Activated T-cell treated with anti-CD3 and anti-CD28 coated beads, Interleukin-2, amount 50 U/mL, for 72 hours (primary cell): ENCODE data around the gene WWC1. TPM values are rescaled to one million over a fixed set of nuclear protein-coding genes. Genes with fewer than 3 reads are reported as not detected.

Experiments
- ATAC-seq, 2 donors: fragments of 150-1000 bp; cut with Tn5 transposase; replicated peaks in 1 of 2; 2 replicates each; pipeline ENCODE4 v1.10.0; 2021; ENCODE audit warnings: moderate library complexity in 2 of 2, mild to moderate bottlenecking in 1 of 2
- DNase-seq, 2 donors: peaks; one replicate each; pipeline ENCODE4 v3.0.0; 2021 to 2022; ENCODE audit warnings: mixed read lengths in 1 of 2
- H3K27ac Mint-ChIP-seq: one replicate; pipeline ENCODE4 v1.8.0; 2022; ENCODE audit warnings: mild to moderate bottlenecking, moderate library complexity, mixed read lengths
- H3K27me3 Mint-ChIP-seq: one replicate; pipeline ENCODE4 v1.8.0; 2022; ENCODE audit warnings: low read depth, mixed read lengths
- H3K36me3 Mint-ChIP-seq, 2 donors: one replicate each; pipeline ENCODE4 v1.8.0; 2022; ENCODE audit warnings: mixed read lengths in 2 of 2, mild to moderate bottlenecking in 1 of 2; ENCODE audit not compliant: insufficient read depth in 2 of 2
- H3K4me1 Mint-ChIP-seq: one replicate; pipeline ENCODE4 v1.8.0; 2022; ENCODE audit warnings: low read depth, mixed read lengths
- H3K4me3 Mint-ChIP-seq, 2 donors: one replicate each; pipeline ENCODE4 v1.8.0; 2022; ENCODE audit warnings: mild to moderate bottlenecking in 2 of 2, mixed read lengths in 2 of 2, moderate library complexity in 2 of 2
- H3K9me3 Mint-ChIP-seq, 2 donors: one replicate each; pipeline ENCODE4 v1.8.0; 2022; ENCODE audit warnings: mixed read lengths in 2 of 2
- total RNA-seq, 2 donors: library from RNA; stranded (reverse); gene quantifications; one replicate each; pipeline ENCODE4 v1.2.3, GENCODE V29; 2022

The WWC1 gene
- total RNA-seq, 2 donors from 2014 or later, result 0.35 TPM; not detected in 1

DNA sequence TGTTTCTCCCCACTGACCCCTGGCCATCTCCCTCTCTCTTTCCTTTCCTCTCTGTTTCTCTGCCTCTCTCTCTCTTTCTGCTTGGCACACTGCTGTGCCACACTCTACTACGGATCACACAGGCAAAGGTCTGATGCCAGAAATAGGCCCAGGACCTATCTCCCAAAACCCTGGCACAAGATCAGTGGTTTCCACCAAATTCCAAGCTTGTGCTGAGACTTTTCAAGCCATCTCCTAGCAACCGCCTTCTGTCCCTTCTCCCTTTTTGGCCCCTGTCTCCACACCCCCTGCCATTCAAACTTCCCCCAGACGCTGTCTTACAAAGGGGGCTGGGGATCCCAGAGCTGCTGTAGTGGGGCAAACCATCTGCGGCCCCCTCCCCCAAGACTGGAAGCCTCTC is 156.4 kb downstream of the WWC1 start:
- Mint-ChIP-seq H3K27me3 (peaks cover 7% of the 10 kb centered on the region), H3K27ac (no peak overlapping the region), H3K36me3 (no peaks in the 10 kb centered on the region), H3K4me3 (no peak overlapping the region), H3K9me3 (no peaks in the 10 kb centered on the region), H3K4me1 (no peaks in the 10 kb centered on the region)
- ATAC-seq (no peak), DNase-seq (no peak)

- no peak overlapping the region for H3K4me3 Mint-ChIP-seq
- ATAC-seq (no peak), DNase-seq (no peak)
- no peaks in the 10 kb centered on the region for H3K27me3 Mint-ChIP-seq
- H3K9me3 Mint-ChIP-seq, result no peaks in the 10 kb centered on the region
- no peaks in the 10 kb centered on the region for H3K36me3 Mint-ChIP-seq
- no peak overlapping the region for H3K27ac Mint-ChIP-seq
- no peaks in the 10 kb centered on the region for H3K4me1 Mint-ChIP-seq
Measured at GRCh38 chr5:168449166-168449565, 157.7 kb downstream of the WWC1 start.

DNA sequence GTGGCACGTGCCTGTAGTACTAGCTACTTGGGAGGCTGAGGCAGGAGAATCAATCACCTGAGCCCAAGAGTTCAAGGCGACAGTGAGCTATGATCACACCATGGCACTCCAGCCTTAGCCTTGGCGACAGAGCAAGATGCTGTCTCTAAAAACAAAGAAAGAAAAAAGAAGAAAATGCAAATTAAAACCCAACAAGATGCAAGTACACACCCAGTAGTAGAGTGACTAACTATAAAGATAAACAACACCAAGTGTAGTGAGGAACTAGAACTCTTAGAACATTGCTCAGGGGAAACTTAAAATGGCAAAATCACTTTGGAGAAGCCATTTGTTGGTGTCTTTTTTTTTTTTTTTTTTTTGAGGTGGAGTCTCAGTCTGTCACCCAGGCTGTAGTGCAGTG is 160.1 kb downstream of the WWC1 start:
- DNase-seq (no peak), ATAC-seq (no peak)
- H3K4me1 Mint-ChIP-seq, result no peaks in the 10 kb centered on the region
- no peaks in the 10 kb centered on the region for H3K9me3 Mint-ChIP-seq
- no peak overlapping the region for H3K4me3 Mint-ChIP-seq
- H3K27me3 Mint-ChIP-seq, result no peaks in the 10 kb centered on the region
- H3K27ac Mint-ChIP-seq, result no peak overlapping the region
- no peaks in the 10 kb centered on the region for H3K36me3 Mint-ChIP-seq

DNA sequence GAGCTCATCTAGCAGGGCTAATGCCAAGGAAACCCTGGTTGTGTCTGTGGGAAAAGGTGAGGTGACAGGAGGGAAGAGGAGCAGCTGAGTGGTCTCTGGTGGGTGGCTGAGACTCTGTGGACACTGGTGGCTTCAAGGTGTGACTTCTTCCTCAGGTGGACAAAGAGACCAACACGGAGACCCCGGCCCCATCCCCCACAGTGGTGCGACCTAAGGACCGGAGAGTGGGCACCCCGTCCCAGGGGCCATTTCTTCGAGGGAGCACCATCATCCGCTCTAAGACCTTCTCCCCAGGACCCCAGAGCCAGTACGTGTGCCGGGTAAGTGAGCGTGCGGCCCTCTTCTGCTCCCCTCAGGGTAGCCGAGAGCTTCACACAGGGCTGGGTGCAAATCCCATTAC is 163.8 kb downstream of the WWC1 start:
- H3K4me1 Mint-ChIP-seq, result no peaks in the 10 kb centered on the region
- H3K36me3 Mint-ChIP-seq, result peaks cover 3 to 4% of the 10 kb centered on the region in 2 donors
- no peaks in the 10 kb centered on the region for H3K27me3 Mint-ChIP-seq
- H3K27ac Mint-ChIP-seq, result no peak overlapping the region
- no peak overlapping the region for H3K4me3 Mint-ChIP-seq
- no peak for DNase-seq
- no peak for ATAC-seq
- H3K9me3 Mint-ChIP-seq, result peaks cover 0 to 3% of the 10 kb centered on the region in 2 donors

- Mint-ChIP-seq H3K4me3 (no peak overlapping the region), H3K27ac (no peak overlapping the region), H3K4me1 (no peaks in the 10 kb centered on the region), H3K36me3 (peaks cover 3 to 4% of the 10 kb centered on the region in 2 donors), H3K27me3 (no peaks in the 10 kb centered on the region), H3K9me3 (peaks cover 0 to 3% of the 10 kb centered on the region in 2 donors)
- ATAC-seq (no peak), DNase-seq (no peak)
Measured at GRCh38 chr5:168457542-168457941, 166.1 kb downstream of the WWC1 start.

- H3K27me3 Mint-ChIP-seq, result peaks cover 9% of the 10 kb centered on the region
Measured at GRCh38 chr5:168460606-168461005, 169.2 kb downstream of the WWC1 start.

GRCh38 chr5:168463081-168463480 is 171.6 kb downstream of the WWC1 start:
- ATAC-seq, result no peak
- Mint-ChIP-seq H3K4me3 (no peak overlapping the region), H3K27ac (no peak overlapping the region), H3K36me3 (peaks cover 3 to 4% of the 10 kb centered on the region in 2 donors), H3K9me3 (peaks cover 0 to 3% of the 10 kb centered on the region in 2 donors), H3K27me3 (peaks cover 9% of the 10 kb centered on the region), H3K4me1 (no peaks in the 10 kb centered on the region)
- no peak for DNase-seq

More at GRCh38 chr5:168460606-168461005, 169.2 kb downstream of the WWC1 start:
- H3K27ac Mint-ChIP-seq, result no peak overlapping the region
- DNase-seq (no peak), ATAC-seq (no peak)
- H3K36me3 Mint-ChIP-seq, result peaks cover 3 to 4% of the 10 kb centered on the region in 2 donors
- no peaks in the 10 kb centered on the region for H3K4me1 Mint-ChIP-seq
- H3K4me3 Mint-ChIP-seq, result no peak overlapping the region
- H3K9me3 Mint-ChIP-seq, result peaks cover 0 to 3% of the 10 kb centered on the region in 2 donors

DNA sequence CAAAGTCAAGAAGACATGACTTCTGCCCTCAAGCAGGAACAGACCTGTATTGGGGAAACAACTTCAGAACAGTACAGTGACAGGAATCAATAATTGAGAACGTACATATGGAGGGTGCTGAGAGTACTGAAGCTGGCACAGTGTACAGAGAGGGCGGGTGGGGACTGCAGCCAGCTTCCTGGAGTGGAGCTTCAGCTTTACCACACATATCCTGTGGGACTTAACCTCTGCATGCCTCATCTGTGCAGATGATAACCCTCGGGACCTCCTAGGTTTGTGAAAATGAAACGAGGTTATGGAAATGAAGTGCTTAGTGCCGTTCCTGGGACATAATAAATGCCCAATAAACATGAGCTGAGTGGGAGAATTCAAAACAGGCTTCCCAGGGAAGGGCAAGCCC is 172.8 kb downstream of the WWC1 start:
- Mint-ChIP-seq H3K27ac (no peak overlapping the region), H3K4me3 (no peak overlapping the region), H3K27me3 (peaks cover 9% of the 10 kb centered on the region), H3K4me1 (no peaks in the 10 kb centered on the region), H3K9me3 (no peaks in the 10 kb centered on the region), H3K36me3 (no peaks in the 10 kb centered on the region)
- DNase-seq (no peak), ATAC-seq (no peak)

DNA sequence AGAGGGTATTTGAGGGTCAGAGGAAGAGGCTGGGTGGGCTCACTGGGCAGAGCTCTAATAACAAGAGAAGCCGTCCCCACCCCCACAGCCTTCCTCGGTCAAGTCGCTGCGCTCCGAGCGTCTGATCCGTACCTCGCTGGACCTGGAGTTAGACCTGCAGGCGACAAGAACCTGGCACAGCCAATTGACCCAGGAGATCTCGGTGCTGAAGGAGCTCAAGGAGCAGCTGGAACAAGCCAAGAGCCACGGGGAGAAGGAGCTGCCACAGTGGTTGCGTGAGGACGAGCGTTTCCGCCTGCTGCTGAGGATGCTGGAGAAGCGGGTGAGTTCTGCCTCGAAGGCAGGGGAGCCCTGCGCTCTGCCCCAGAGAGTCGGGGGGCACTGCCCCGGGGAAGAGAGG is 173.2 kb downstream of the WWC1 start:
- Mint-ChIP-seq H3K4me3 (no peak overlapping the region), H3K27ac (no peak overlapping the region), H3K27me3 (peaks cover 9% of the 10 kb centered on the region), H3K36me3 (no peaks in the 10 kb centered on the region), H3K4me1 (no peaks in the 10 kb centered on the region), H3K9me3 (no peaks in the 10 kb centered on the region)
- ATAC-seq (no peak), DNase-seq (no peak)

DNA sequence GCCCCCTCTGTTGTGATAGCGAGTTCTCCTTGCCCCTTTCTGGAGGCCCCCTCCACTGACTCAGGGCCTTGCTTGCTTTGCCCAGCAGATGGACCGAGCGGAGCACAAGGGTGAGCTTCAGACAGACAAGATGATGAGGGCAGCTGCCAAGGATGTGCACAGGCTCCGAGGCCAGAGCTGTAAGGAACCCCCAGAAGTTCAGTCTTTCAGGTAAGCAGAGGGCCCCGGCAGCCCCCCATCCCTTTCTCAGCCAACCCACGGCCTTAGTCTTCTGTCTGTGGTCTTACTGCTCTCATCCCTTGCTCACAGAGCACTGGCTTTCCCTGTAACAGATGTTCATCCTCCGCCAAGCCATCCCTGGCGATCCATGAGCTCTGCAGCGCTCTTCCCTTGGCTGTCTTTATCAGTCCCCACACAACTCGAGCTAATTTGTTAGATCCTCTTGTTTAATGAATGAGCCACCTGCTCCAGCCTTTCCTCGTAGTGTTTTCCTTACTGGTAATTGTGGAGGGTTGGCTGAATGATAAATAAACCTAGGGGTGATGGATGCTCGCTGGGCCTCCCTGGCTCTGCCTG is 176.4 kb downstream of the WWC1 start:
- H3K4me3 Mint-ChIP-seq, result no peak overlapping the region
- no peaks in the 10 kb centered on the region for H3K36me3 Mint-ChIP-seq
- H3K27ac Mint-ChIP-seq, result no peak overlapping the region

GRCh38 chr5:168468836-168469235 is 177.4 kb downstream of the WWC1 start:
- DNase-seq (no peak), ATAC-seq (no peak)
- Mint-ChIP-seq H3K9me3 (no peaks in the 10 kb centered on the region), H3K4me3 (no peak overlapping the region), H3K27me3 (peaks cover 6% of the 10 kb centered on the region), H3K4me1 (no peaks in the 10 kb centered on the region), H3K36me3 (no peaks in the 10 kb centered on the region), H3K27ac (no peak overlapping the region)

More for the DNA sequence above, 176.4 kb downstream of the WWC1 start:
- DNase-seq (no peak), ATAC-seq (no peak)
- Mint-ChIP-seq H3K4me1 (no peaks in the 10 kb centered on the region), H3K9me3 (no peaks in the 10 kb centered on the region), H3K27me3 (peaks cover 9% of the 10 kb centered on the region)

GRCh38 chr5:168469816-168470215 is 178.4 kb downstream of the WWC1 start:
- H3K27ac Mint-ChIP-seq, result no peak overlapping the region
- no peaks in the 10 kb centered on the region for H3K36me3 Mint-ChIP-seq
- no peaks in the 10 kb centered on the region for H3K4me1 Mint-ChIP-seq
- H3K9me3 Mint-ChIP-seq, result no peaks in the 10 kb centered on the region
- no peak overlapping the region for H3K4me3 Mint-ChIP-seq
- DNase-seq (no peak), ATAC-seq (no peak)
- no peaks in the 10 kb centered on the region for H3K27me3 Mint-ChIP-seq

GRCh38 chr5:168471785-168472184 is 180.3 kb downstream of the WWC1 start:
- DNase-seq, result no peak
- H3K4me1 Mint-ChIP-seq, result no peaks in the 10 kb centered on the region
- no peaks in the 10 kb centered on the region for H3K27me3 Mint-ChIP-seq

DNA sequence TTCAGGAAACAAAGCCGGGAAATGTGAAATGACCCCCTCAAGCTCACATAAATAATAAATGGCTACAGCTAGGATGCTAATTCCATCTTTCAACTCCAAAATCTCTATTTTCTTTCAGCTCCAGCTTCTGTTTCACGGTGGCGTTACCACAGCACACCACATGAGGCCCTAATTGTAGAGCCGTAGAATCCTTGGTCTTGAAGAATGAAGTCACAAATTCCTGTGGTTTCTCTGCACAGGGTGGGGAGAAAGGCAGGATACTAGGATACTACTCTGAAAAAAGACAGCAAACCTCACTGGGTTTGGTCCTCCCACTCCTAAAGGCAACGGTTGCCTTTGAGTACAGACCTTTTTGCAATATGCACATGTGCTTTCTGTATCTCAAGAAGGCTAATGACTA is 180.9 kb downstream of the WWC1 start:
- H3K9me3 Mint-ChIP-seq, result no peaks in the 10 kb centered on the region
- DNase-seq, result no peak
- H3K36me3 Mint-ChIP-seq, result no peaks in the 10 kb centered on the region
- no peak for ATAC-seq
- H3K4me3 Mint-ChIP-seq, result no peak overlapping the region
- H3K27ac Mint-ChIP-seq, result no peak overlapping the region
- H3K27me3 Mint-ChIP-seq, result no peaks in the 10 kb centered on the region
- H3K4me1 Mint-ChIP-seq, result peaks cover 3% of the 10 kb centered on the region

More at GRCh38 chr5:168471785-168472184, 180.3 kb downstream of the WWC1 start:
- Mint-ChIP-seq H3K4me3 (no peak overlapping the region), H3K9me3 (no peaks in the 10 kb centered on the region), H3K27ac (no peak overlapping the region), H3K36me3 (no peaks in the 10 kb centered on the region)
- ATAC-seq, result no peak
